Measurements from ENCODE around the gene RBCK1. TPM values are rescaled to one million over a fixed set of nuclear protein-coding genes. Genes with fewer than 3 reads are reported as not detected.

The RBCK1 gene
- total and polyA plus RNA-seq, 10 of the 15 experiments (the other 5 are each of a cell fraction or from before 2014, with no cell fraction given): 14.1 to 99.7 (median 76.0) TPM

- 96% methylated on average over 3 of the region's 3 CpGs for WGBS (ENCODE audit: insufficient coverage, insufficient replicate concordance, low lambda C conversion rate, missing lambda C conversion rate)
- ATAC-seq (no peak), FAIRE-seq (no peak), DNase-seq (ENCODE audit: low read depth, low spot score) (no peak)
- Histone ChIP-seq H3K36me3 (ENCODE audit: control insufficient read depth in 2 of 2, insufficient read depth in 2 of 2, low read length in 1 of 2) (peaks cover 0 to 17% of the 10 kb centered on the region in 2 experiments; a peak in 2 of 4 replicates), H3K4me1 (ENCODE audit: control insufficient read depth, insufficient read depth, low read length) (peaks cover 5% of the 10 kb centered on the region; the same call in 1 of the 2 replicates), H3K27ac (ENCODE audit: control insufficient read depth, insufficient read depth) (no peak overlapping the region), H2AFZ (ENCODE audit: control insufficient read depth, low read depth, low read length) (no peak overlapping the region), H3K4me3 (no peak overlapping the region), H3K9ac (ENCODE audit: control insufficient read depth, insufficient read depth, low read length) (no peak overlapping the region), H3K27me3 (replicated peaks in 1 of 2; ENCODE audit: control insufficient read depth in 2 of 2, insufficient read depth in 2 of 2, low read length in 1 of 2) (no peaks in the 10 kb centered on the region; a peak in 1 of 4 replicates), H3K4me2 (ENCODE audit: control insufficient read depth, insufficient read depth) (no peak overlapping the region), H3K9me3 (replicated peaks; ENCODE audit: control insufficient read depth, insufficient read depth, low read length) (no peaks in the 10 kb centered on the region), H4K20me1 (ENCODE audit: control insufficient read depth, insufficient read depth) (no peaks in the 10 kb centered on the region), H3K79me2 (ENCODE audit: control insufficient read depth, insufficient read depth, low read length) (peaks cover 51% of the 10 kb centered on the region)
- no TSS peak for BruUV-seq (replicated peaks)
- TF ChIP-seq SMAD1 (IDR thresholded peaks at IDR 0.05; ENCODE audit: low read depth, partially characterized antibody) (no peak), TBL1XR1 (IDR thresholded peaks at IDR 0.05; ENCODE audit: low read depth, low read length) (no peak), HDAC2 (IDR thresholded peaks at IDR 0.05) (no peak), SREBF1 (IDR thresholded peaks at IDR 0.05; ENCODE audit: low read length) (no peak), EGR1 (IDR thresholded peaks at IDR 0.05; ENCODE audit: borderline replicate concordance in 1 of 2, low read depth in 2 of 2, low read length in 2 of 2) (no peak), GABPA (IDR thresholded peaks at IDR 0.05; ENCODE audit: low read depth) (no peak), MYB (IDR thresholded peaks at IDR 0.05; ENCODE audit: borderline replicate concordance, low read depth, low read length) (no peak), SUPT20H (IDR thresholded peaks at IDR 0.05; ENCODE audit: borderline replicate concordance, control insufficient read depth, low read depth, low read length) (no peak), ELK1 (IDR thresholded peaks at IDR 0.05; ENCODE audit: low read depth, low read length) (no peak), RUNX3 (IDR thresholded peaks at IDR 0.05; ENCODE audit: low read length) (no peak), BRCA1 (IDR thresholded peaks at IDR 0.05; ENCODE audit: low read depth, low read length) (no peak), E4F1 (IDR thresholded peaks at IDR 0.05; ENCODE audit: borderline replicate concordance, partially characterized antibody) (no peak), SMC3 (IDR thresholded peaks at IDR 0.05; ENCODE audit: borderline replicate concordance, low read length) (no peak), BACH1 (IDR thresholded peaks at IDR 0.05; ENCODE audit: borderline replicate concordance) (no peak), RAD51 (IDR thresholded peaks at IDR 0.05) (no peak), TARDBP (IDR thresholded peaks at IDR 0.05; ENCODE audit: borderline replicate concordance) (no peak), MEF2A (IDR thresholded peaks at IDR 0.05; ENCODE audit: insufficient read depth, low read depth, low read length) (no peak), YY1 (IDR thresholded peaks at IDR 0.05; ENCODE audit: low read depth, low read length) (no peak)
- ChIA-PET POLR2A (interaction anchor here (1.2 kb wide), 1 partner anchor 21 kb away, joined by 7 read pairs; no protein-coding TSS in a partner anchor), RAD21 (ENCODE audit: unreplicated experiment) (no interaction called here), SMC1A (ENCODE audit: uncharacterized antibody, unreplicated experiment) (interaction anchor here (1.0 to 1.8 kb wide), 2 partner anchors 11 to 75 kb away, joined by 3 to 4 read pairs; no protein-coding TSS in a partner anchor), CTCF (no interaction called here)
- intact Hi-C loops (cut with micrococcal nuclease; ENCODE audit: unreplicated experiment) (no loop called here), in situ Hi-C loops (cut with MboI) (no loop called here)
These were observed 4.0 kb downstream of the RBCK1 start for GRCh38 chr20:412081-412480.

All from GM12878 (cell line).